ENCODE measurements around the gene ATG9A. TPM values are rescaled to one million over a fixed set of nuclear protein-coding genes. Genes with fewer than 3 reads are reported as not detected.
A peak's percentile ranks its signal among the peaks of the same experiment; 100 is the strongest.

ATG9A gene
- total and polyA plus RNA-seq, 9 of the 15 experiments (the other 6 are each of a cell fraction or from before 2014, with no cell fraction given) = 0.25 to 65.6 (median 23.4) TPM

- peak; percentile 78 for TF ChIP-seq MGA (IDR thresholded peaks at IDR 0.05)
- no peak for TF ChIP-seq NCOA2 (IDR thresholded peaks at IDR 0.05; ENCODE audit: partially characterized antibody in 2 of 2)
- TF ChIP-seq LCOR (CRISPR knock-in tag; IDR thresholded peaks at IDR 0.05) = 0 out of 2 replicates have a peak, but pooled peaks have one; percentile 20
- no peak for TF ChIP-seq PYGO2 (tag; IDR thresholded peaks at IDR 0.05)
- TF ChIP-seq ETV5 (CRISPR knock-in tag; IDR thresholded peaks at IDR 0.05; ENCODE audit: low read depth) = no peak
- no peak for TF ChIP-seq TCF7L2 (IDR thresholded peaks at IDR 0.05; ENCODE audit: low read depth, low read length)
- peak; percentile 45; the same call in 1 of the 2 replicates for TF ChIP-seq SPI1 (IDR thresholded peaks at IDR 0.05; ENCODE audit: borderline replicate concordance, low read depth, low read length)
- 0 out of 4 replicates have a peak, but pooled peaks of 1 of the 2 experiments have one; percentile 10 for TF ChIP-seq KDM1A (IDR thresholded peaks at IDR 0.05)
- TF ChIP-seq CBX5 (IDR thresholded peaks at IDR 0.05; ENCODE audit: borderline replicate concordance, low read depth) = no peak
- TF ChIP-seq GATAD2A (IDR thresholded peaks at IDR 0.05) = no peak
- TF ChIP-seq SNRNP70 (optimal IDR thresholded peaks at IDR 0.05; ENCODE audit: low read depth, low read length) = no peak
- no peak for TF ChIP-seq XRCC3 (IDR thresholded peaks at IDR 0.05)
- TF ChIP-seq PTBP1 (IDR thresholded peaks at IDR 0.05; ENCODE audit: low read depth, low read length) = no peak; the same call in 1 of the 2 replicates
- TF ChIP-seq ZNF282 (CRISPR knock-in tag; IDR thresholded peaks at IDR 0.05) = no peak
Measured at GRCh38 chr2:219252900-219253752, 23.7 kb upstream of the ATG9A start, which contains the start of gene TUBA4B (continued).
